Activated CD8-positive, alpha-beta memory T cell treated with anti-CD3 and anti-CD28 coated beads for 36 hours (primary cell): Measurements from ENCODE around the gene FBN1. TPM values are rescaled to one million over a fixed set of nuclear protein-coding genes. Genes with fewer than 3 reads are reported as not detected.

Experiments used
- CTCF ChIA-PET: fragments of 350-600 bp; sonication (Branson Sonifier 250); formaldehyde crosslinking; loops from one replicate; lab custom pipeline; 2021; ENCODE audit warnings: antibody characterized with exemption; lab: Charles Lee
- POLR2A ChIA-PET: fragments of 350-600 bp; sonication (Branson Sonifier 250); formaldehyde crosslinking; loops from one replicate; lab custom pipeline; 2021; ENCODE audit warnings: antibody characterized with exemption; lab: Charles Lee
- total RNA-seq, 2 experiments: library from RNA; stranded (reverse); gene quantifications; one replicate each; pipeline ENCODE4 v1.2.3, GENCODE V29; 2021

FBN1 gene
- total RNA-seq, 2 experiments from 2014 or later = 0.13 to 0.40 TPM

GRCh38 chr15:48370460-48370859 lies 275.0 kb downstream of the FBN1 start:
- POLR2A ChIA-PET = no interaction called here
- CTCF ChIA-PET = interaction anchor here (1.5 kb wide), 1 partner anchor 12 kb away, joined by 4 read pairs; no protein-coding TSS in a partner anchor

- CTCF ChIA-PET = no interaction called here
- POLR2A ChIA-PET = no interaction called here
Observed at GRCh38 chr15:48367483-48367882, 278.0 kb downstream of the FBN1 start.

DNA sequence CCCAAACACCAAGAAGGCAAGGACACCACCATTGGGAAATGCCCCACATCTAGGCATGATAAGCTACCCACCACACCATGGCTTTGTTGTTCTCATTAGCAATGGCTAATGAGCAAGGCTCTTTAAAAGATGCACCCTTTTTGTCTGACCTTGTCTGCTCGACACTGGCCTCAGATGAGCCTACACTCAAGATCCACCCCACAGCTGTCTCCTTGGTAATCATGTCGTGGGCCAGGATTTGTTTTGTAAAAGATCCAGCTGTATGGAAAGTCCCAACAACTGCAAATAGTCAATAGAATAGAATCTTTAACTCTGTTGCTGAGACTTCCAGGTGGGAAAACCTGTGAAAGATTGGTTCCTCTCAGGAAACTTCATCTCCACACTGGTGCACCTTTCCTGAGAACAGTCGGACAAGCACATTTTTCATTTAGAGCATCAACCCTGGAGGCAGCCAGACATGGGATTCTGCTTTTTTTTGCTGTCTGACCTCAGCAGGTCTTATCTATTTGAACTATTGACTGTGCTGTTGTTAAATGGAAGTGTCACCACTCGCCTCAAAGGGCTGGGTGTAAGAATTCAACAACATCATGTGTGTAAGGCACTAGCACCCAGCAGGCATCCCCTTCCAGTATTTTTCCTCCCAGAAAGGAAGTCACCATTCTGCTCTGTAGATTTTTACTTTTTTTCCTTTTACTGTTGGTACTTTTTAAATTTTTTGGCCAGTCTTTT lies 278.8 kb downstream of the FBN1 start:
- ChIA-PET CTCF (no interaction called here), POLR2A (no interaction called here)

GRCh38 chr15:48365575-48365974 lies 279.9 kb downstream of the FBN1 start:
- ChIA-PET POLR2A (no interaction called here), CTCF (no interaction called here)

- POLR2A ChIA-PET = no interaction called here
- CTCF ChIA-PET = interaction anchor here (0.6 kb wide), 1 partner anchor 11 kb away, joined by 3 read pairs; no protein-coding TSS in a partner anchor
Observed at GRCh38 chr15:48363474-48363873, 282.0 kb downstream of the FBN1 start.

- ChIA-PET CTCF (no interaction called here), POLR2A (no interaction called here)
Observed at GRCh38 chr15:48361685-48362084, 283.8 kb downstream of the FBN1 start.

GRCh38 chr15:48360841-48361240 lies 284.7 kb downstream of the FBN1 start:
- CTCF ChIA-PET = no interaction called here
- POLR2A ChIA-PET = no interaction called here

Other genes with a start within 250 kb of the FBN1 start
- 10 to 100 TPM; 23.2 to 23.9 TPM for gene CEP152, start 165.4 kb upstream of the FBN1 start, total RNA-seq
- gene EID1, start 232.4 kb upstream of the FBN1 start, total RNA-seq = 100 to 1,000 TPM; 140 to 141 TPM